Measurements from ENCODE around the gene SMIM21.

The SMIM21 gene

GRCh38 chr18:75364512-75365253 lies 62.8 kb downstream of the SMIM21 start:
- H3K4me1 ChIP-seq (ENCODE audit: control insufficient read depth, insufficient read depth, low read length) = no peaks in the 10 kb centered on the region
- H3K27ac ChIP-seq (ENCODE audit: low read depth, low read length) = no peak overlapping the region
- no peak overlapping the region for H3K9ac ChIP-seq (ENCODE audit: low read length)
- no peak overlapping the region for H3K4me3 ChIP-seq (ENCODE audit: low read length)
- H3K27me3 ChIP-seq (ENCODE audit: control insufficient read depth, insufficient read depth, low read length) = no peaks in the 10 kb centered on the region
- no peaks in the 10 kb centered on the region for H3K36me3 ChIP-seq (ENCODE audit: control insufficient read depth, insufficient read depth, low read length)

GRCh38 chr18:75363446-75364225 lies 63.9 kb downstream of the SMIM21 start:
- H3K9ac ChIP-seq (ENCODE audit: low read length) = no peak overlapping the region
- H3K36me3 ChIP-seq (ENCODE audit: control insufficient read depth, insufficient read depth, low read length) = no peaks in the 10 kb centered on the region
- no peaks in the 10 kb centered on the region for H3K27me3 ChIP-seq (ENCODE audit: control insufficient read depth, insufficient read depth, low read length)
- no peaks in the 10 kb centered on the region for H3K4me1 ChIP-seq (ENCODE audit: control insufficient read depth, insufficient read depth, low read length)
- no peak overlapping the region for H3K4me3 ChIP-seq (ENCODE audit: low read length)
- no peak overlapping the region for H3K27ac ChIP-seq (ENCODE audit: low read depth, low read length)

GRCh38 chr18:75362435-75362834 lies 65.1 kb downstream of the SMIM21 start:
- H3K36me3 ChIP-seq (ENCODE audit: control insufficient read depth, insufficient read depth, low read length) = no peaks in the 10 kb centered on the region
- no peak overlapping the region for H3K9ac ChIP-seq (ENCODE audit: low read length)
- no peaks in the 10 kb centered on the region for H3K4me1 ChIP-seq (ENCODE audit: control insufficient read depth, insufficient read depth, low read length)
- H3K27ac ChIP-seq (ENCODE audit: low read depth, low read length) = no peak overlapping the region
- no peaks in the 10 kb centered on the region for H3K27me3 ChIP-seq (ENCODE audit: control insufficient read depth, insufficient read depth, low read length)
- no peak overlapping the region for H3K4me3 ChIP-seq (ENCODE audit: low read length)

GRCh38 chr18:75360941-75361340 lies 66.6 kb downstream of the SMIM21 start:
- no peak overlapping the region for H3K9ac ChIP-seq (ENCODE audit: low read length)
- H3K36me3 ChIP-seq (ENCODE audit: control insufficient read depth, insufficient read depth, low read length) = no peaks in the 10 kb centered on the region
- no peaks in the 10 kb centered on the region for H3K4me1 ChIP-seq (ENCODE audit: control insufficient read depth, insufficient read depth, low read length)
- H3K4me3 ChIP-seq (ENCODE audit: low read length) = no peak overlapping the region
- H3K27ac ChIP-seq (ENCODE audit: low read depth, low read length) = no peak overlapping the region
- no peaks in the 10 kb centered on the region for H3K27me3 ChIP-seq (ENCODE audit: control insufficient read depth, insufficient read depth, low read length)

- no peak overlapping the region for H3K4me3 ChIP-seq (ENCODE audit: low read length)
- H3K9ac ChIP-seq (ENCODE audit: low read length) = no peak overlapping the region
- H3K27me3 ChIP-seq (ENCODE audit: control insufficient read depth, insufficient read depth, low read length) = no peaks in the 10 kb centered on the region
- H3K4me1 ChIP-seq (ENCODE audit: control insufficient read depth, insufficient read depth, low read length) = no peaks in the 10 kb centered on the region
- H3K36me3 ChIP-seq (ENCODE audit: control insufficient read depth, insufficient read depth, low read length) = no peaks in the 10 kb centered on the region
- H3K27ac ChIP-seq (ENCODE audit: low read depth, low read length) = no peak overlapping the region
These were observed 67.3 kb downstream of the SMIM21 start for GRCh38 chr18:75360215-75360614.

Measured in rectal smooth muscle tissue (tissue), 1 donor.